ENCODE data around the gene NEK10.
"Not testable (repeated sequence)": the region's sequence is repeated elsewhere in the genome, so short reads cannot be mapped to it uniquely, and the experiment has no call there.

NEK10 gene

DNA sequence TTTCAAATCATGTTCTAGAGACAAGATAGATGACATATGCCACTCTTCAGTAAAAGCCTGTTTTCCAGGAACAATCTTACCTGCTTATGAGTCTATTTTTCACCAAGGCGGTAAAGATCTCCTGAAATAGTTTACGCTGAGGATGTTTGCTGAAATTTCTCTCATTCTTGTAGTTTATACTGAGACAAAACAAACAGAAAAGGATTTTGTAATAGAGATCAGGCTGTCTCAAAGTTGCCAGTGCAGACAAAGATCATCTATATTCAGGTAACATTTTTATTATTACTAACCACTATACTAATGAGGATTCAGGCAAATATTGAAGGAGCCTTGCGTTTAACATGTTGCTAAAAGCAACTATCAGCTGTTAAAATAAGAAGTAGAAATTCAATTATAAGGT lies 25.0 kb downstream of the NEK10 start:
- DNase-seq (ENCODE audit: low read depth): no peak
- TF ChIP-seq, protein P1, sequence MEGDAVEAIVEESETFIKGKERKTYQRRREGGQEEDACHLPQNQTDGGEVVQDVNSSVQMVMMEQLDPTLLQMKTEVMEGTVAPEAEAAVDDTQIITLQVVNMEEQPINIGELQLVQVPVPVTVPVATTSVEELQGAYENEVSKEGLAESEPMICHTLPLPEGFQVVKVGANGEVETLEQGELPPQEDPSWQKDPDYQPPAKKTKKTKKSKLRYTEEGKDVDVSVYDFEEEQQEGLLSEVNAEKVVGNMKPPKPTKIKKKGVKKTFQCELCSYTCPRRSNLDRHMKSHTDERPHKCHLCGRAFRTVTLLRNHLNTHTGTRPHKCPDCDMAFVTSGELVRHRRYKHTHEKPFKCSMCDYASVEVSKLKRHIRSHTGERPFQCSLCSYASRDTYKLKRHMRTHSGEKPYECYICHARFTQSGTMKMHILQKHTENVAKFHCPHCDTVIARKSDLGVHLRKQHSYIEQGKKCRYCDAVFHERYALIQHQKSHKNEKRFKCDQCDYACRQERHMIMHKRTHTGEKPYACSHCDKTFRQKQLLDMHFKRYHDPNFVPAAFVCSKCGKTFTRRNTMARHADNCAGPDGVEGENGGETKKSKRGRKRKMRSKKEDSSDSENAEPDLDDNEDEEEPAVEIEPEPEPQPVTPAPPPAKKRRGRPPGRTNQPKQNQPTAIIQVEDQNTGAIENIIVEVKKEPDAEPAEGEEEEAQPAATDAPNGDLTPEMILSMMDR (IDR thresholded peaks at IDR 0.05; ENCODE audit: control insufficient read depth, insufficient read depth, low read depth, low read length, missing control alignments): no peak
- no peak overlapping the region for H3K4me3 ChIP-seq (ENCODE audit: control insufficient read depth, low read depth, low read length)

DNA sequence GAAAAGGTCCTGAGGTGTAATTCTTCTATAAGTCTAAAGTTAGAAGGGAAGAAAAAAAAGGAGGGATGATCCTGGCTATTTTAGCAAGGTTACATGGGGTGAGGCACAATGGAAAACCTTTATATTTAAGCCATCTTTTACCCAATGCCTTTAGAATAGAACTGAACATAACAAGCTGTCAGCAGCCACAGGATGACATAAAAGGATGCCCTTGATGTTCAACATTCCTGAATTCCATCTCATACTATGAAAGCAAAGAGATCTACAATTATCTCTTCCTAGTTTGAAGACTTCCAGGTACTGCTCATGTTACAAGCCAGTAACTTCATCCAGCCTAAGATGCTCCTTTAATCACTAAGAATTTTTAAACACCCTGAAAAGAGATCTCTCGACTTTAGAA lies 26.9 kb downstream of the NEK10 start:
- TF ChIP-seq, protein P1 (IDR thresholded peaks at IDR 0.05; ENCODE audit: control insufficient read depth, insufficient read depth, low read depth, low read length, missing control alignments): no peak
- no peak for DNase-seq (ENCODE audit: low read depth)
- no peak overlapping the region for H3K4me3 ChIP-seq (ENCODE audit: control insufficient read depth, low read depth, low read length)

DNA sequence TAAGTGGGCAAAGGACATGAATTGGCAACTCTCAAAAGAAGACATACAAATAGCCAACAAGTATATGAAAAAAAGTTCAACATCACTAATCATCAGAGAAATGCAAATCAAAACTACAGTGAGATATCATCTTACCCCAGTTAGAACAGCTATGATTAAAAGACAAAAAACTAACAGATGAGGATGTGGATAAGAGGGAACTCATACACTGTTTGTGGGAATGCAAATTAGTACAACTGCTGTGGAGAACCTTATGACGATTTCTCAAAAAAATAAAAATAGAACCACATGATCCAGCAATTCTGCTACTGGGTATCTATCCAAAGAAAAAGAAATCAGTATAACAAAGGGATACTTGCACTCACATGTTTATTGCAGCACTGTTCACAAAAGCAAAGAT lies 28.6 kb downstream of the NEK10 start:
- no peak for DNase-seq (ENCODE audit: low read depth)
- TF ChIP-seq, protein P1 (IDR thresholded peaks at IDR 0.05; ENCODE audit: control insufficient read depth, insufficient read depth, low read depth, low read length, missing control alignments): no peak
- no peak overlapping the region for H3K4me3 ChIP-seq (ENCODE audit: control insufficient read depth, low read depth, low read length)

DNA sequence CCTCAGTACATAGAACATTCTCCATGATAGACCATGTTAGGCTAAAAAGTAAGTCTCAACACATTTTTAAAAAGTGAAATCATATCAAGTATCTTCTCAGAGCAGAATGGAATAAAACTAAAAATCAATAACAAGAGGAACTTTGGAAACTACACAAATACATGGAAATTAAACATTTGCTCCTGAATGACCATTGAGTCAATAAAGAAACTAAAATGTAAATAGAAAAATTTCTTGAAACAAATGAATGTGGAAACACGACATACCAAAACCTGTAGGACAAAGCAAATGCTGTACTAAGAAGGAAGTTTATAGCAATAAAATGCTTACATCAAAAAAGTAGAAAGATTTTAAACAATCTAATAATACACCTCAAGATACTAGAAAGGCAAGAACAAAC lies 33.6 kb downstream of the NEK10 start:
- no peak for DNase-seq (ENCODE audit: low read depth)
- H3K4me3 ChIP-seq (ENCODE audit: control insufficient read depth, low read depth, low read length): no peak overlapping the region
- TF ChIP-seq, protein P1 (IDR thresholded peaks at IDR 0.05; ENCODE audit: control insufficient read depth, insufficient read depth, low read depth, low read length, missing control alignments): no peak

DNA sequence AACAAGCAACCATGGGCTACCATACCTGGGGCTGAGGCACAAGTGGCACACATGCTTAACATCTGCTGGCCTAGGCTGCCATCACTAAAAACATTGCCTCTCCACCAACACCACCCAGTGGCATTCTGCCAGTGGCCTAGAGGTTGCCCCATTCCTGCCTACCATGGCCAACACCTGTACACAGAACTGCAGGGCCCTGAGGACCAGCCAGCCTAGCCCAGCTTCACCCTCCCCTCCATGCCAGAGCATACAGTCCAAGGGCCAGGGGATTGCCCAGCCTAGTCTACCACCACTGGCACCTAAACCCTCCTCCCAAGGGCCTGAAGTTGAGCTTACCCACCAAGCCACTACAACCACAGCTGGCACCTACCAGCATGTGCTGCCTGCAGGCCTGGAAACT lies 35.3 kb downstream of the NEK10 start:
- TF ChIP-seq, protein P1 (IDR thresholded peaks at IDR 0.05; ENCODE audit: control insufficient read depth, insufficient read depth, low read depth, low read length, missing control alignments): no peak
- no peak for DNase-seq (ENCODE audit: low read depth)
- no peak overlapping the region for H3K4me3 ChIP-seq (ENCODE audit: control insufficient read depth, low read depth, low read length)

DNA sequence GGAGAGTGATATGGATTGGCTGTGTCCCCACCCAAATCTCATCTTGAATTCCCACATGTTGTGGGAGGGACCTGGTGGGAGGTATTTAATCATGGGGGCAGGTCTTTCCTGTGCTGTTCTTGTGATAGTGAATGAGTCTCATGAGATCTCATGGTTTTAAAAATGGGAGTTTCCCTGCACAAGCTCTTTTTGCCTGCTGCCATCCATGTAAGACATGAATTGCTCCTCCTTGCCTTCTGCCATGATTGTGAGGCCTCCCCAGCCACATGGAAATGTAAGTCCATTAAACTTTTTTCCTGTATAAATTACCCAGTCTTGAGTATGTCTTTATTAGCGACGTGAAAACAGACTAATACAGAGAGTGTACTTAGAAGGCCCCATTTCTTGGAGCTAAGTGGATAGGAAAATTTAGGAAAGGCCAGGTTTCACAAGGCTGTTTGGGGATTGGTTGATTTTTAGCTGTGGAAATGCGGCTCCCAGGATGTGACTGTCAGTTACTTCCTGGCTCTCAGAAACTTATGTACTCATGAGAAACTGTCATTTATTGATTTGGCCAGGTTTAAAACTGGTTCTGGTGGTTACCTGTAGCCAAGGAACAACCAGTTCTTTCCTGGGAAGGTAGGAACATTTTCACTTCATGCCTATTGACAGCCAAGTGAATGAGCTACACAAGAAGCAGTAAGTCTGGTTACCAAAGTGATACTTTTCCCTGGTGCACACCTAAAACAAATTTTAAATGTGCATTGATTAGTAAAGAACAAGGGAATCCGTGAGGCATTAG lies 40.0 kb downstream of the NEK10 start:
- not testable (repeated sequence) for H3K4me3 ChIP-seq (ENCODE audit: control insufficient read depth, low read depth, low read length); DNase-seq (ENCODE audit: low read depth)

DNA sequence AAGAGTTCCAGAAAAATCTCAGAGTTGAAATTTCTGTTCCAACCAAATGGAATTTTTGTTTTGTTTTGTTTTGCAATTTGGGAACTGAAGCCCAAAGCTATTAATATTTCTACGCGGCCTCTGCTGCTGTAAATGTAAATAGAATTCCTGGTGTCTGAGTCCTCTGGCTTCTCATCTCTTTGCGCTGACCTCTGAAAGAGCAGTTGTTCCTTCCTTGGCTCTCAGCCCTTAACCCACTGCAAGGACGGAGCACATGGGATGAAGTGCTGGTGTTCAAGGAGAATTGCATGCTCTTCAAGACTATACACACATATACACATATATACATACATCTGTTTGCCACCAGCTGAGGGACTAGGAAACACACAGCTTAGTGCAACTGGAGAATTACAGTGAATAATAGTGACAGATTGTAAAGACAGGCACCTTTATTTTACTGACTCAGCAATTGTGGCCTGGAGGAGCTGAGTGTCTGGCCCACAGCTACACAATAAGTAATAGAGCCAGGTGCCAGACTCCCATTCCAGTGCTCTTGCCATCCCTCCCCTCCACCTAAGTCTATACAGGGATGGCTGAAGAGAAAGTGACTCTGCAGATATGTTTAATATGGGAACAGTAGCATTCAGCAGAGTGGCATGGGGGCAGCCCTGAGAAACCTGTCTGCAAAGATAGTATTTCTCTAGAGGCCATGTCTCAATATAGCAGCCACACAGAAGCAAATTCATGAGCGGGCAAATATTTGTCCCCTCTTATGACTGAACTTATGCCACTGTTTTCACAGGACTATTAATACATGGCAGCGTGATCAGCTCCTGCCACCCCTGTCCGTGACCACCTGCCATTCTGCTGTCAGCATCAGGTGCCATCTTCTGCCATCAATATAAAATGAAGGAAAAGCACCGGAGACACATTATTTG lies 42.3 kb downstream of the NEK10 start:
- no peak overlapping the region for H3K4me3 ChIP-seq (ENCODE audit: control insufficient read depth, low read depth, low read length)
- TF ChIP-seq, protein P1 (IDR thresholded peaks at IDR 0.05; ENCODE audit: control insufficient read depth, insufficient read depth, low read depth, low read length, missing control alignments): no peak
- DNase-seq (ENCODE audit: low read depth): peak; percentile 77
